Placental epithelial cell (primary cell): ENCODE data around the gene STAT2. TPM values are rescaled to one million over a fixed set of nuclear protein-coding genes. Genes with fewer than 3 reads are reported as not detected.

Experiments used
- small RNA-seq: library from RNA; depleted of rRNA; stranded (forward); fragments of <200 nt; gene quantifications from one replicate; pipeline ENCODE3, GENCODE V24; 2012
- total RNA-seq: library from RNA; depleted of rRNA; stranded (reverse); fragments of >200 nt; gene quantifications from 2 replicates; pipeline ENCODE4 v1.2.3, GENCODE V29; 2012

The STAT2 gene
- 155 and 167 TPM in 2 replicates for total RNA-seq

DNA sequence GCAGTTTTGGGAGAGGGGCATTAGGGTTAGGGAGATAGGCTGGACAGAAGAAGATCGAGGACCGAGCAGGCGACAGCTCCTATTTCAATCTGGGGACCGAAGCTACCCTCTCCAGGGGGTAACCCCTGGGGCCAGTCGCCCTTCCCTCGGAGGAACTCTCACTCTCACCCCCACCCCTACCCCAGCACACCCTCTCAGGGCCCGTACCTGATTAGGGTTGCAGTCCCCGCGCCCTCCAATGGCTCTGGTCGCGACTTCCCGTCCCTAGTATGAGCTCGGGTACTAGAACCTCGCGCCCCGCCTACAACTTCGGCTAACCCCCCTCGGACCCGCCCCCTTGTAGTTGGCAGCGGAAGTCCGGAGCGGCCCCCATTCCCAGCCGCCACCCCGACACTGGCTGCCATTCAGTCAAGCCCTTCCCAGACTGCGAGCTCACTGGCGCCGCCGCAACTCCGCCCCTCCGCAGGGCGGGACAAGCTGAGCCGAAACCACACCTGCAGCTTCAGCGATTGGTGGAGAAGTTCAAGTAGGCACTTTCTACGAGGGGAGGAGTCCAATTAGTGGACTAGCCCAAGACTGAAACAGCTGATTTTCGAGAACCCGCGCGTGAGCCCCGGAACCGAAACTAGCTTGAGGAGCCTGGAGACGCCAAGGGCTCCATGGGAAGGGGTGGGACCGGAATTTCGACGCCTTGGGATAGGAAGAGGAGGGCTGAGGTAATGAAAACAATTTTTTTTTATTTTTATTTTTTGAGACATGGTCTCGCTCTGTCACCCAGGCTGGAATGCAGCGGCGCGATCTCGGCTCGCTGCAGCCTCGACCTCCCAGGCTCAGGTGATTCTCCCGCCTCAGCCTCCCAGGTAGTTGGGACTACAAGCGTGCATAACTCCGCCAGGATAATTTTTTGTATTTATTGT is at the start of gene STAT2:
Gene STAT2 (minus strand): TSS at position 257 of the 917 bp plus-strand sequence. CDS start 3,536 bp downstream, outside the sequence.

DNA sequence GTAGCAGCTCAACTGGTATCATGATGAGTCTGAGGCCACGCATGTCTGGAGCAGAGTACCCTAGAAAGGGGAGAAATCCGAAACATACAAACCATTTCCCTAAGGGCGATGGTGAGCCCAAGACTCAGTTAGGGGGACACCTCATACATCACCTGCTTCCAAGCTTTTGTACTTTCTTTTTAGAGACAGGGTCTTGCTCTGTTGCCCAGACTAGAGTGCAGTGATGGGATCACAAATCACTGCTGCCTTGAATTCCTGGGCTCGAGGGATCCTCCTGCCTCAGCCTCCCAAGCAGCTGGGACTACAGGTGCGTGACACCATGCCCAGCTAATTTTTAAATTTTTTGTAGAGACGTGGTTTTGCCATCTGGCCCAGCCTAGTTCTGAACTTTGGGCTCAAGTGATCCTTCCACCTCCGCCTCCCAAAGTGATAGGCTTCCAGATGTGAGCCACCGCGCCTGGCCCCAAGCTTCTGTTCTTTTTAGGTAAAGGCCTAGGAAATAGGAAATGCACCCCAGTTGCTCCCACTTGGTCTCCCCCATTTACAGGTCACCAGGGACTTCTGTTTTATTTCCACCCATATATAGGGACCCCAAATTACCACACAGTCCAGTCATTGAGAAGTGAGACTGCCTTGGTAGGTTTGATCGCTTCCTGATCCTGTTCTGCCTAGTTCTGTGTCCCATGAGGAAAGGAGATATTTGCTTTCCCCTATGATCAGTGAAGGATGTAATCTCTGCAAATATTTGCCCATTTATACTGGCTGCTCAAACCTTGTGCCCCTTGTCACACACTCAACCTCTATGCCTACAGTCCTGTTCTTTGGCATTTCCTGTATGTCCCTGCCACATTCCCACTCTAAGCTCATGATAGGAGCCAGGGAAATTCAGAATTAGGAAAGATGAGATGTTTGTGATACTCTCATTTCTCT is 2.5 kb upstream of the STAT2 start, which contains the start of gene APOF:
Gene APOF (minus strand): TSS at position 728 of the 930 bp plus-strand sequence. CDS start 112 bp downstream, at position 616.

DNA sequence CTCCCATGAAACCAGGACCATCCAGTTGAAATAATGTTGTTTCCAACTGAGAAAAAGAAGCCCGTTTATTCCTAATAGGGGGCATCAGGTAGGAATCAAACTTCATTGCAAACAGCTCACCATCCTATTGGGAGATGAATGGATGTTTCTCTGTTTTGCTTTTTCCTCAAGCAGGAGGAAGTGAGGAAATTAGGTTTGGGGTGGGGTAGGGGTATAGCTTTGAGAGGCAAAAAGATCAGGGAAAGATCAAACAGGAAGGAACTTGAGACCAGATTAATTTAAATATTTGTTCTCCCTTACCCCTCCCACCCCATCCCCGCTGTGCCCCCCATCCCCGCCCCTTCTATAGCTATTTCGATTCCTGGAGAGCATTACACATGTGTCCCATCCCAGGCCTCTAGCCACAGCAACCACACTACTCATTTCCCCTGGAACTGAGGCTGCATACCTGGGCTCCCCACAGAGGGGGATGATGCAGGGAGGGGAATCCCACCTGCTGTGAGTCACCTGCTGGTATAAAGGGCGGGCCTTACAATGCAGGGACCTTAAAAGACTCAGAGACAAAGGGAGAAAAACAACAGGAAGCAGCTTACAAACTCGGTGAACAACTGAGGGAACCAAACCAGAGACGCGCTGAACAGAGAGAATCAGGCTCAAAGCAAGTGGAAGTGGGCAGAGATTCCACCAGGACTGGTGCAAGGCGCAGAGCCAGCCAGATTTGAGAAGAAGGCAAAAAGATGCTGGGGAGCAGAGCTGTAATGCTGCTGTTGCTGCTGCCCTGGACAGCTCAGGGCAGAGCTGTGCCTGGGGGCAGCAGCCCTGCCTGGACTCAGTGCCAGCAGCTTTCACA is 21.4 kb downstream of the STAT2 start, which contains the start of gene IL23A:
Gene IL23A (plus strand): TSS at position 577 of the 850 bp plus-strand sequence. CDS start 161 bp downstream, at position 738.

DNA sequence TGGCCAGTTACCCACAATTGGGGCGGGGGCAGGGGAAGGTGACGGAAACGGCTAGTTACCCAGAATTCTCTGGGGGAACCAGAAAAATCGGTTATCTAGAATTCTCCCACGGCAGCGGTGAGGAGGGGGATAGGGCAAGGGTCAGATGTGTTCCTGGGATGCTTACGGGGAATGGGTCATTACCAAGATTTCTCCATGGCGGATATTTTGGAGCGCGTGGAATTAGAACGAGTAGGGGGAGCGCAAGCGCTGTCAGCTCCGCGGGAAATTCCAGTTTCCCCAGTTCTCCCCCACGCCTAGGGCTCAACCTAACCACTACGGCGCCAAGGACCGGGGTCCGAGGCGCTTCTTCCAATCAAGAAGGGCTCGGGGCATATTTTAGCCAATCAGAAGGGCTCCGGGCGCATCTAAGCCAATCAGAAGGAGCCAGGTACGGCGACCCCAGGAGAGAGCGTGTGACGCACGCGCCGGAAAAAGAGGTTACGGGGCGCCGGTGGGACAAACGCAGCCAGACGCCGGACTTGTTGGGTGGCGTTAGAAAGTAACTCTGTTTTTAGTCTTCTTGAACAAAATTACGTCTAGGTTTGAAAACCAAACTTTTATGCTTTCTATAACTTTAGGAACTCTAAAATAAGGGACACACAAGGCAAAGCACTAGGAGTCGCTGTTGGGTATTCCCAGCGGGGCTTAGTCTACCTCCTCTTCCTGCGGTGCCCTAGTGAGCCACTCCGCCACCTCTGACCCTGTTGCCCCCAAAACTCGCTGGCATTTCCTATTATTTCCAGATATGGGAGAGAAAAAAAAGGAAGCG is 26.0 kb downstream of the STAT2 start, which contains the start of gene PAN2:
Gene PAN2 (minus strand): TSS at position 322 of the 811 bp plus-strand sequence. CDS start 906 bp downstream, outside the sequence.

DNA sequence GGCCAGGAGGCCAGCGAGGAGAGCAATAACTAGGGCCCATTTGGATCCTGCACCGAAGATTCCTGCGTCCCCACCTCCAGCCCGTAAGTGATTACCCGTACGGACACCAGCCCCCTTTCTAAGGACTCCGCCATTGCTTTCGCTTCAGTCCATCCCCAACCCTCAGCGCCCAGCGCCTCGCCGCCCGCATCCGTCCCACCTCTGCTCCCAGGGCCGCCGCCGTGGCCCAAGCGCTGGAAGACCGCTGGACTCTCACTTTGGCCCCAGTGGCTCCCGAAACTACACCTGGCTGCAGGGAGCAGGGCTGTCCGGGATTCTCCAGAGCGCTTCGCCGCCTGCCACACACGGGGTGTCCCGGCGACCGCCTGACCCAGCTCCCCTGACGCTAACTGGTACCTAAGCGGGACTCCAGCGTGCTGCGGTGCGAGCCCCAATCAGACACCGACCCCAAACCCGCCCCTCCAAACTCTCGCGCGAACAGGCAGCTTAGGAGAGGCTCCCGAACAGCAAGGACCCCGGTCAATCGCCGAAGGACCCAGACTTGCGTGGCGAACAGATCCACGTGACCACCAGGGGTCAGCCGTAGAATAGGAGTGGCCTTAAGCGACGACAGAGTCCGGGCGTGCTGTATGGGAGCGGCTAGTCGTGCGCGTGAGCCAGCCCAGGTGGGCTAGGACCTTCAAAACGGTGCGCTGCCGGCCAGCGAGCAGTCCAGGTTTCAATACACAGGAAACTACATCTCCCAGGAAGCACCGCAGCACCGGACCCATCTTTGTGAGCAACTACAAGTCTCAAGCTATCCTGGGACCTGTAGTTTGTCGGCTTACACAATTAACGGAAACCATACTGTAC is 44.1 kb downstream of the STAT2 start, which contains the start of gene CNPY2:
Gene CNPY2 (minus strand): TSS at position 367 of the 852 bp plus-strand sequence. CDS start 771 bp downstream, outside the sequence.

DNA sequence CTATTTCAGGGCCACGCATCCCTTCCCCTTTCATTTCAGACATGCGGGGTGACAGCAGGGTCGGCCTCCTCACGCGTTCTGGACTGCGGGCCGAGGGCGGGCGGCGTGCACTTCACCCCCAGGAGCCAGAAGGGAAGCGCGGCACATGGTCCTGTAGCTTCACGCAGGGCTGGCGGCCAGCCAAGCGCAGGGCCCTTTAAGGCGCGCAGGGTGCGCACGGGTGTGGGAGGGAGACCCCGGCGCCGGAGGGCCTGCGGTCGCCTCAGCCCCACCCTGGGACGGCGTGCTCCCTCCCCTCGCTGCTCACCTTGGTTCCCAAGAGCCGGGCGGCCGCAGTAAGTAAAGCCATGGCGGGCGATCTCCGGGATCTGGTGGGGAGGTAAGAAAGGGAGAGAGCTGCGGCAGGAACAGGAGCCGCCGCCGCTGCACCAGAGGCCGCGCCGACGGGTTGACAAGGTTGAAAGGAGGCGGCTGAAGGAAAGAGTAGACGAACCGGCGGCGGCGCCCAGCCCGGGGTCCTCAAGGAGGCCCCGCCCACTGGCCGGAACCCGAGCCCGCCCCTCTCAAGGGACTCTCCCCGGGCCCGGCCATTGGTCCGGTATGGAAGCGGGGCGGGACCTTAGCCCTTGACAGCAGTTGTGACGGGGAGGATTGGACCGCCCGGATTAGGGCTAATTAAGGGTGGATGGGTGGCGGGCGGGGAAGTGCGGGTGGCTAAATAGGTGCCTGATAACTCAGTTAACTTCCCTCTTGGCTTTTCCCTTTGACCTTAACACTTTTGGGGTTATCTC is 59.9 kb downstream of the STAT2 start, which contains the start of gene CS:
Gene CS (minus strand): TSS at position 478 of the 791 bp plus-strand sequence. CDS start 129 bp downstream, at position 349.

Small RNA genes within 50 kb of the gene (small RNA-seq; reads per million reads assigned to genes)
- 0.26 reads per million for gene RNU7-40P

Other genes starting within 250 kb of the STAT2 start
- 1,239 and 5,034 TPM in 2 replicates for gene RPL41, start 243.5 kb downstream of the STAT2 start, total RNA-seq
- 5.9 and 6.0 TPM in 2 replicates for gene ZC3H10, start 241.8 kb downstream of the STAT2 start, total RNA-seq
- 100 and 157 TPM in 2 replicates for gene ESYT1, start 231.8 kb downstream of the STAT2 start, total RNA-seq
- gene MYL6B, start 207.5 kb downstream of the STAT2 start, total RNA-seq: 53.4 and 63.1 TPM in 2 replicates
- 928 and 1,710 TPM in 2 replicates for gene MYL6, start 201.7 kb downstream of the STAT2 start, total RNA-seq
- gene SMARCC2, start 170.6 kb downstream of the STAT2 start, total RNA-seq: 43.6 and 75.4 TPM in 2 replicates
- 67.9 and 98.9 TPM in 2 replicates for gene RNF41, start 138.2 kb downstream of the STAT2 start, total RNA-seq
- gene NABP2, start 135.8 kb downstream of the STAT2 start, total RNA-seq: 14.5 and 31.6 TPM in 2 replicates
- 0.39 TPM in 1 of 2 replicates, not detected in the other for gene SLC39A5, start 130.1 kb downstream of the STAT2 start, total RNA-seq
- gene ANKRD52, start 101.7 kb downstream of the STAT2 start, total RNA-seq: 26.7 and 53.0 TPM in 2 replicates
- 19.1 and 20.4 TPM in 2 replicates for gene COQ10A, start 93.2 kb downstream of the STAT2 start, total RNA-seq
- 101 and 133 TPM in 2 replicates for gene CS, start 59.8 kb downstream of the STAT2 start, total RNA-seq
- gene CNPY2, start 44.1 kb downstream of the STAT2 start, total RNA-seq: 80.1 and 106 TPM in 2 replicates
- 25.2 and 42.8 TPM in 2 replicates for gene PAN2, start 26.1 kb downstream of the STAT2 start, total RNA-seq
- 0.22 TPM in 1 of 2 replicates, not detected in the other for gene IL23A, start 21.2 kb downstream of the STAT2 start, total RNA-seq
- gene APOF, start 2.8 kb upstream of the STAT2 start, total RNA-seq: not detected in 2 replicates
- gene TIMELESS, start 89.3 kb upstream of the STAT2 start, total RNA-seq: 5.9 and 10.2 TPM in 2 replicates
- not detected in 2 replicates for gene MIP, start 94.5 kb upstream of the STAT2 start, total RNA-seq
- gene SPRYD4, start 108.5 kb upstream of the STAT2 start, total RNA-seq: 1.8 and 2.4 TPM in 2 replicates
- gene GLS2, start 128.1 kb upstream of the STAT2 start, total RNA-seq: under 0.01 TPM in 1 of 2 replicates, not detected in the other
- gene RBMS2, start 161.7 kb upstream of the STAT2 start, total RNA-seq: 20.4 and 34.3 TPM in 2 replicates